Neural cell (in vitro differentiated cells): ENCODE measurements around the gene TMEM35B. TPM values are rescaled to one million over a fixed set of nuclear protein-coding genes. Genes with fewer than 3 reads are reported as not detected.

Experiments
- H2AFZ ChIP-seq: fragments of 200-600, 300-800 bp; sonication (generic), shearing (Covaris generic); 2 replicates; pipeline ENCODE4 v1.6.0; 2014; ENCODE audit warnings: low read depth, mild to moderate bottlenecking, antibody characterized with exemption, low read length, moderate library complexity
- H3F3A ChIP-seq: fragments of 200-600 bp; shearing (Covaris generic); 2 replicates; pipeline ENCODE4 v1.6.1; 2016; ENCODE audit warnings: mild to moderate bottlenecking, moderate library complexity, mixed read lengths, antibody characterized with exemption, low read length; ENCODE audit not compliant: insufficient read depth, poor library complexity, severe bottlenecking
- H3K27ac ChIP-seq: fragments of 200-600, 300-800 bp; sonication (generic), shearing (Covaris generic); 2 replicates; pipeline ENCODE4 v1.5.1; 2014; ENCODE audit warnings: mild to moderate bottlenecking, low read length, moderate library complexity
- H3K27me3 ChIP-seq: fragments of 300-800, 200-600 bp; sonication (generic), shearing (Covaris generic); 2 replicates; pipeline ENCODE4 v1.6.0; 2014; ENCODE audit warnings: mild to moderate bottlenecking, low read depth, low read length, moderate library complexity; ENCODE audit not compliant: insufficient read depth
- H3K36me3 ChIP-seq: fragments of 300-800, 200-600 bp; sonication (generic), shearing (Covaris generic); 2 replicates; pipeline ENCODE4 v1.5.1; 2014; ENCODE audit warnings: mild to moderate bottlenecking, antibody characterized with exemption, low read length, moderate library complexity; ENCODE audit not compliant: insufficient read depth
- H3K4me2 ChIP-seq: fragments of 300-800, 200-600 bp; sonication (generic), shearing (Covaris generic); 2 replicates; pipeline ENCODE4 v1.6.0; 2014; ENCODE audit warnings: mild to moderate bottlenecking, low read length
- H3K4me3 ChIP-seq: fragments of 300-800, 200-600 bp; sonication (generic), shearing (Covaris generic); 2 replicates; pipeline ENCODE4 v1.5.1; 2014; ENCODE audit warnings: mild to moderate bottlenecking, low read length, moderate library complexity
- H3K79me2 ChIP-seq: fragments of 200-600 bp; shearing (Covaris generic); replicated peaks from 2 replicates; pipeline ENCODE4 v1.6.0; 2014; ENCODE audit warnings: mild to moderate bottlenecking, low read length, moderate library complexity; ENCODE audit not compliant: insufficient read depth
- H3K9ac ChIP-seq: fragments of 300-800, 200-600 bp; sonication (generic), shearing (Covaris generic); 2 replicates; pipeline ENCODE4 v1.6.1; 2016; ENCODE audit warnings: mild to moderate bottlenecking, low read length, mixed read lengths
- H3K9me2 ChIP-seq: fragments of 200-600 bp; shearing (Covaris generic); 2 replicates; pipeline ENCODE4 v1.6.1; 2016; ENCODE audit warnings: mild to moderate bottlenecking, low read length, mixed read lengths; ENCODE audit not compliant: insufficient read depth
- H3K9me3 ChIP-seq: fragments of 200-600, 300-800 bp; sonication (generic), shearing (Covaris generic); 2 replicates; pipeline ENCODE4 v1.6.1; 2016; ENCODE audit warnings: mild to moderate bottlenecking, mixed run types, low read length, moderate library complexity, mixed read lengths
- H4K20me1 ChIP-seq: fragments of 200-600 bp; shearing (Covaris generic); 2 replicates; pipeline ENCODE4 v1.6.1; 2016; ENCODE audit warnings: mild to moderate bottlenecking, mixed run types; ENCODE audit not compliant: insufficient read depth
- CTCF ChIP-seq: fragments of 450-650 bp; IDR thresholded peaks from 2 replicates; pipeline ENCODE4 v1.5.1; 2014; ENCODE audit warnings: antibody characterized with exemption, mild to moderate bottlenecking, moderate library complexity; ENCODE audit not compliant: poor library complexity, severe bottlenecking
- EP300 ChIP-seq: fragments of 450-650 bp; conservative IDR thresholded peaks from 2 replicates; pipeline ENCODE4 v1.6.1; 2014; ENCODE audit warnings: antibody characterized with exemption, mild to moderate bottlenecking, moderate library complexity; ENCODE audit not compliant: poor library complexity, severe bottlenecking
- EZH2 ChIP-seq: fragments of 200-600, 300-800 bp; shearing (Covaris generic), sonication (generic); IDR thresholded peaks from 2 replicates; pipeline ENCODE4 v1.6.1; 2014; ENCODE audit warnings: antibody characterized with exemption, low read length, borderline replicate concordance, mild to moderate bottlenecking; ENCODE audit not compliant: insufficient read depth, poor library complexity, severe bottlenecking
- MXI1 ChIP-seq: fragments of 450-650 bp; conservative IDR thresholded peaks from 2 replicates; pipeline ENCODE4 v1.6.1; 2014; ENCODE audit warnings: antibody characterized with exemption, mild to moderate bottlenecking; ENCODE audit not compliant: poor library complexity, severe bottlenecking
- POLR2AphosphoS5 ChIP-seq: IDR thresholded peaks from 2 replicates; pipeline ENCODE4 v1.6.1; 2012
- RAD21 ChIP-seq: fragments of 450-650 bp; conservative IDR thresholded peaks from 2 replicates; pipeline ENCODE4 v1.6.1; 2014; ENCODE audit warnings: antibody characterized with exemption, mild to moderate bottlenecking, moderate library complexity
- REST ChIP-seq: IDR thresholded peaks from 2 replicates; pipeline ENCODE4 v1.6.1; 2012; ENCODE audit warnings: borderline replicate concordance
- SMC3 ChIP-seq: fragments of 450-650 bp; conservative IDR thresholded peaks from 2 replicates; pipeline ENCODE4 v1.6.1; 2014; ENCODE audit warnings: antibody characterized with exemption, mild to moderate bottlenecking, moderate library complexity; ENCODE audit not compliant: poor library complexity
- TAF1 ChIP-seq: IDR thresholded peaks from 2 replicates; pipeline ENCODE4 v1.6.1; 2012; ENCODE audit warnings: low read depth
- polyA plus RNA-seq: library from polyadenylated mRNA; depleted of rRNA; stranded (reverse); fragments of >200 nt; gene quantifications from 2 replicates; pipeline ENCODE4 v1.2.3, GENCODE V29; 2014

Gene TMEM35B
- polyA plus RNA-seq, 1 donor from 2014 or later: 1.3 TPM

- H3K27me3 ChIP-seq: no peaks in the 10 kb centered on the region
These were observed 11.8 kb downstream of the TMEM35B start for GRCh38 chr1:34973326-34973725.

GRCh38 chr1:34970829-34971228 lies 14.3 kb downstream of the TMEM35B start:
- no peaks in the 10 kb centered on the region for H3K9me3 ChIP-seq
- no peak overlapping the region for H2AFZ ChIP-seq
- no peak overlapping the region for H3K4me3 ChIP-seq
- no peaks in the 10 kb centered on the region for H3K79me2 ChIP-seq
- no peak overlapping the region for H3K27ac ChIP-seq
- no peaks in the 10 kb centered on the region for H3K36me3 ChIP-seq
- H3K9me2 ChIP-seq: no peaks in the 10 kb centered on the region
- H3F3A ChIP-seq: no peaks in the 10 kb centered on the region
- no peak overlapping the region for H3K9ac ChIP-seq
- H3K27me3 ChIP-seq: no peaks in the 10 kb centered on the region
- H3K4me2 ChIP-seq: no peak overlapping the region
- no peak for TF ChIP-seq EP300
- TF ChIP-seq CTCF: no peak
- H4K20me1 ChIP-seq: no peaks in the 10 kb centered on the region

More at GRCh38 chr1:34973326-34973725, 11.8 kb downstream of the TMEM35B start:
- H3K9me3 ChIP-seq: no peaks in the 10 kb centered on the region
- H3K9me2 ChIP-seq: no peaks in the 10 kb centered on the region
- H3K4me2 ChIP-seq: no peak overlapping the region
- H3K4me3 ChIP-seq: no peak overlapping the region
- TF ChIP-seq MXI1 (no peak), EZH2 (no peak), EP300 (no peak), SMC3 (no peak), RAD21 (no peak), POLR2AphosphoS5 (no peak), CTCF (no peak)
- no peak overlapping the region for H3K9ac ChIP-seq
- H2AFZ ChIP-seq: no peak overlapping the region
- no peaks in the 10 kb centered on the region for H3K36me3 ChIP-seq
- no peaks in the 10 kb centered on the region for H3F3A ChIP-seq
- no peaks in the 10 kb centered on the region for H4K20me1 ChIP-seq
- H3K79me2 ChIP-seq: no peaks in the 10 kb centered on the region
- H3K27ac ChIP-seq: no peak overlapping the region

GRCh38 chr1:34970220-34970735 lies 14.9 kb downstream of the TMEM35B start:
- H4K20me1 ChIP-seq: no peaks in the 10 kb centered on the region
- no peaks in the 10 kb centered on the region for H3K27me3 ChIP-seq
- no peaks in the 10 kb centered on the region for H3K9me2 ChIP-seq
- no peak overlapping the region for H2AFZ ChIP-seq
- no peaks in the 10 kb centered on the region for H3K36me3 ChIP-seq
- H3K4me2 ChIP-seq: no peak overlapping the region
- no peak overlapping the region for H3K27ac ChIP-seq
- no peak overlapping the region for H3K9ac ChIP-seq
- no peaks in the 10 kb centered on the region for H3K9me3 ChIP-seq
- H3F3A ChIP-seq: no peaks in the 10 kb centered on the region
- TF ChIP-seq TAF1: no peak
- no peak for TF ChIP-seq SMC3
- TF ChIP-seq POLR2AphosphoS5: no peak
- TF ChIP-seq REST: no peak
- no peak for TF ChIP-seq MXI1
- TF ChIP-seq CTCF: no peak
- no peak for TF ChIP-seq EP300
- no peak for TF ChIP-seq EZH2
- no peak for TF ChIP-seq RAD21
- H3K79me2 ChIP-seq: no peaks in the 10 kb centered on the region
- H3K4me3 ChIP-seq: no peak overlapping the region
